Measurements from ENCODE around the gene TXNDC17. TPM values are rescaled to one million over a fixed set of nuclear protein-coding genes. Genes with fewer than 3 reads are reported as not detected.

Gene TXNDC17
- total and polyA plus RNA-seq, 2 of the 8 experiments (the other 6 are each of a cell fraction or from before 2014, with no cell fraction given): 182 to 410 TPM

GRCh38 chr17:6666077-6666521 is 25.2 kb downstream of the TXNDC17 start:
- no peak overlapping the region for H2AFZ ChIP-seq (ENCODE audit: low read length)
- H2AK5ac ChIP-seq (ENCODE audit: low read depth, low read length): no peak overlapping the region
- WGBS, 2 experiments (ENCODE audit: extremely low coverage in 1 of 2, insufficient coverage in 1 of 2, insufficient read length in 1 of 2, insufficient replicate concordance in 2 of 2, low coverage in 1 of 2, low lambda C conversion rate in 2 of 2, missing lambda C conversion rate in 1 of 2): 30% methylated on average over 9 of the region's 9 CpGs; no CpG with 5 or more reads in 1 of the 2 experiments
- H4K8ac ChIP-seq (ENCODE audit: extremely low read depth, insufficient read depth, low read length): no peak overlapping the region
- DNase-seq (ENCODE audit: low read depth in 1 of 2, low spot score in 2 of 2) (peak; percentile 66 to 72), FAIRE-seq (peak; percentile 88)
- no peaks in the 10 kb centered on the region for H3K9me3 ChIP-seq (ENCODE audit: insufficient read depth in 2 of 2, low read depth in 1 of 2, low read length in 1 of 2)
- H4K20me1 ChIP-seq (replicated peaks in 1 of 2; ENCODE audit: control insufficient read depth in 1 of 2, insufficient read depth in 2 of 2, low read length in 2 of 2): peaks cover 0 to 2% of the 10 kb centered on the region in 2 experiments
- H3K4ac ChIP-seq (replicated peaks; ENCODE audit: insufficient read length, low read depth, low read length): no peak overlapping the region
- no peak overlapping the region for H3K14ac ChIP-seq (ENCODE audit: insufficient read length)
- no peak overlapping the region for H3K9ac ChIP-seq (replicated peaks in 1 of 4; ENCODE audit: extremely low read depth in 1 of 4, low read depth in 3 of 4, low read length in 3 of 4)
- H3K27me3 ChIP-seq (replicated peaks in 1 of 4; ENCODE audit: control insufficient read depth in 3 of 4, extremely low read depth in 1 of 4, insufficient read depth in 3 of 4, low read length in 3 of 4): peaks cover 0 to 6% (median 4%) of the 10 kb centered on the region in 4 experiments; a peak in 2 of 7 replicates
- no peak overlapping the region for H2BK12ac ChIP-seq (ENCODE audit: low read depth, low read length)
- H3K56ac ChIP-seq (replicated peaks; ENCODE audit: insufficient read length, low read depth, low read length): no peak overlapping the region
- H3K36me3 ChIP-seq (ENCODE audit: control insufficient read depth in 2 of 4, insufficient read depth in 4 of 4, low read length in 3 of 4): no peaks in the 10 kb centered on the region
- H4K91ac ChIP-seq (replicated peaks; ENCODE audit: insufficient read length, low read length): no peak overlapping the region
- H4K5ac ChIP-seq (ENCODE audit: insufficient read length, low read depth, low read length): no peak overlapping the region
- no peak overlapping the region for H2BK15ac ChIP-seq (ENCODE audit: low read length)
- H3K23me2 ChIP-seq (ENCODE audit: low read depth, low read length): no peaks in the 10 kb centered on the region
- no peak overlapping the region for H3K23ac ChIP-seq (ENCODE audit: insufficient read length)
- no peak overlapping the region for H3K4me2 ChIP-seq (ENCODE audit: insufficient read depth in 1 of 2, low read depth in 2 of 2, low read length in 2 of 2)
- H3K4me3 ChIP-seq (ENCODE audit: extremely low read depth in 1 of 4, insufficient read depth in 2 of 4, low read depth in 3 of 4, low read length in 4 of 4): no peak overlapping the region
- H2BK20ac ChIP-seq (ENCODE audit: low read length): no peak overlapping the region
- peaks cover 0 to 2% (median 1%) of the 10 kb centered on the region in 4 experiments; a peak in 1 of 7 replicates for H3K4me1 ChIP-seq (replicated peaks in 1 of 4; ENCODE audit: control insufficient read depth in 3 of 4, insufficient read depth in 4 of 4, low read length in 3 of 4)
- no peak overlapping the region for H2BK5ac ChIP-seq (ENCODE audit: low read depth, low read length)
- no peak overlapping the region for H2BK120ac ChIP-seq (replicated peaks; ENCODE audit: low read depth, low read length)
- H3K79me1 ChIP-seq (ENCODE audit: low read depth, low read length): no peaks in the 10 kb centered on the region
- H3K27ac ChIP-seq (ENCODE audit: low read depth, low read length): no peak overlapping the region
- POLR2A ChIA-PET (ENCODE audit: partially characterized antibody): no interaction called here
- no peak overlapping the region for H3K18ac ChIP-seq (ENCODE audit: extremely low read depth, low read length)
- no peaks in the 10 kb centered on the region for H3K79me2 ChIP-seq (ENCODE audit: control insufficient read depth in 1 of 2, insufficient read depth in 2 of 2, low read length in 2 of 2)
- CTCF ChIA-PET (ENCODE audit: partially characterized antibody): interaction anchor here (0.6 to 4.8 kb wide), 36 partner anchors 8 to 392 kb away, joined by 3 to 41 read pairs (median 4); partner anchors contain the start of genes ALOX12 and SLC13A5
- TF ChIP-seq MAFK (IDR thresholded peaks at IDR 0.05; ENCODE audit: low read depth, low read length) (no peak), EGR1 (IDR thresholded peaks at IDR 0.05; ENCODE audit: borderline replicate concordance, low read depth, low read length) (no peak), USF2 (IDR thresholded peaks at IDR 0.05; ENCODE audit: low read length) (no peak), TCF12 (IDR thresholded peaks at IDR 0.05; ENCODE audit: low read depth, low read length) (peak; percentile 96), CREB1 (IDR thresholded peaks at IDR 0.05) (peak; percentile 52; the same call in 1 of the 2 replicates), CHD1 (IDR thresholded peaks at IDR 0.05; ENCODE audit: low read depth, low read length) (no peak), POLR2AphosphoS5 (IDR thresholded peaks at IDR 0.05; ENCODE audit: low read depth, low read length) (0 out of 2 replicates have a peak, but pooled peaks have one; percentile 50), YY1 (IDR thresholded peaks at IDR 0.05; ENCODE audit: low read depth, low read length) (0 out of 2 replicates have a peak, but pooled peaks have one; percentile 32), RAD21 (IDR thresholded peaks at IDR 0.05 in 1 of 2, conservative IDR thresholded peaks at IDR 0.05 in 1 of 2; ENCODE audit: low read depth in 2 of 2, low read length in 2 of 2) (peak; percentile 98 to 99), CTCF (IDR thresholded peaks at IDR 0.05; ENCODE audit: control extremely low read depth in 1 of 3, insufficient read depth in 1 of 3, low read depth in 1 of 3, low read length in 3 of 3) (peak; percentile 85 to 97 (median 97))
